ENCODE results near the gene CROCC2. TPM values are rescaled to one million over a fixed set of nuclear protein-coding genes. Genes with fewer than 3 reads are reported as not detected.

The CROCC2 gene
- total and polyA plus RNA-seq, 7 donors: 0.01 TPM; not detected in 6

GRCh38 chr2:240928476-240929363 is 22.6 kb downstream of the CROCC2 start:
- DNase-seq (peak in 1 of 2 donors; percentile 19), ATAC-seq (no peak)
- Histone ChIP-seq H3K36me3 (ENCODE audit: insufficient read depth in 1 of 2, low read depth in 1 of 2) (no peaks in the 10 kb centered on the region), H3K4me3 (no peak overlapping the region), H3K27me3 (ENCODE audit: insufficient read depth in 3 of 3, low read length in 2 of 3) (peaks cover 0 to 25% (median 3%) of the 10 kb centered on the region in 3 donors), H3K4me1 (no peaks in the 10 kb centered on the region), H3K9me3 (no peaks in the 10 kb centered on the region), H3K27ac (no peak overlapping the region)
- 91 to 96% (median 94%) methylated on average over 24 of the region's 24 CpGs for WGBS, 3 donors
- intact Hi-C loops (cut with DNase I): loop anchor here in 1 of 2 donors (5.0 kb wide), 1 partner anchor 59 kb away; no protein-coding TSS in a partner anchor
- TF ChIP-seq CTCF (IDR thresholded peaks at IDR 0.05): no peak

GRCh38 chr2:240929364-240930095 is 23.4 kb downstream of the CROCC2 start:
- Histone ChIP-seq H3K9me3 (no peaks in the 10 kb centered on the region), H3K36me3 (ENCODE audit: insufficient read depth in 1 of 2, low read depth in 1 of 2) (no peaks in the 10 kb centered on the region), H3K4me1 (no peaks in the 10 kb centered on the region), H3K4me3 (no peak overlapping the region), H3K27ac (no peak overlapping the region), H3K27me3 (ENCODE audit: insufficient read depth in 3 of 3, low read length in 2 of 3) (peaks cover 0 to 31% (median 3%) of the 10 kb centered on the region in 3 donors)
- peak in 1 of 2 donors; percentile 16 for DNase-seq
- intact Hi-C loops (cut with DNase I): loop anchor here in 1 of 2 donors (5.0 kb wide), 1 partner anchor 58 kb away; no protein-coding TSS in a partner anchor
- ATAC-seq: no peak
- no peak for TF ChIP-seq CTCF (IDR thresholded peaks at IDR 0.05)
- WGBS, 3 donors: 81 to 87% (median 82%) methylated on average over 10 of the region's 10 CpGs

GRCh38 chr2:240930096-240930630 is 24.0 kb downstream of the CROCC2 start:
- Histone ChIP-seq H3K4me3 (no peak overlapping the region), H3K4me1 (no peaks in the 10 kb centered on the region), H3K27ac (no peak overlapping the region), H3K27me3 (ENCODE audit: insufficient read depth in 3 of 3, low read length in 2 of 3) (peaks cover 0 to 36% (median 7%) of the 10 kb centered on the region in 3 donors), H3K9me3 (no peaks in the 10 kb centered on the region), H3K36me3 (ENCODE audit: insufficient read depth in 1 of 2, low read depth in 1 of 2) (no peaks in the 10 kb centered on the region)
- 92 to 94% (median 92%) methylated on average over 7 to 12 of the region's 12 CpGs for WGBS, 3 donors
- ATAC-seq (no peak), DNase-seq (peak in 1 of 2 donors; percentile 39)
- intact Hi-C loops (cut with DNase I): no loop called here
- TF ChIP-seq CTCF (IDR thresholded peaks at IDR 0.05): no peak

- TF ChIP-seq CTCF (IDR thresholded peaks at IDR 0.05): no peak
- peaks cover 0 to 41% (median 7%) of the 10 kb centered on the region in 3 donors for H3K27me3 ChIP-seq (ENCODE audit: insufficient read depth in 3 of 3, low read length in 2 of 3)
- no peak overlapping the region for H3K4me3 ChIP-seq
- no peak overlapping the region for H3K27ac ChIP-seq
- no peaks in the 10 kb centered on the region for H3K36me3 ChIP-seq (ENCODE audit: insufficient read depth in 1 of 2, low read depth in 1 of 2)
- ATAC-seq (no peak), DNase-seq (peak in 1 of 2 donors; percentile 41)
- intact Hi-C loops (cut with DNase I): no loop called here
- H3K4me1 ChIP-seq: no peaks in the 10 kb centered on the region
- 88 to 92% (median 88%) methylated on average over 26 of the region's 26 CpGs for WGBS, 3 donors
- H3K9me3 ChIP-seq: no peaks in the 10 kb centered on the region
Observed at GRCh38 chr2:240930631-240931318, 24.6 kb downstream of the CROCC2 start.

All from psoas muscle (tissue), 8 donors.